ENCODE results near the gene MDM1. TPM values are rescaled to one million over a fixed set of nuclear protein-coding genes. Genes with fewer than 3 reads are reported as not detected.

Gene MDM1
- total and polyA plus RNA-seq, 4 donors, result 2.0 to 12.9 (median 5.1) TPM

DNA sequence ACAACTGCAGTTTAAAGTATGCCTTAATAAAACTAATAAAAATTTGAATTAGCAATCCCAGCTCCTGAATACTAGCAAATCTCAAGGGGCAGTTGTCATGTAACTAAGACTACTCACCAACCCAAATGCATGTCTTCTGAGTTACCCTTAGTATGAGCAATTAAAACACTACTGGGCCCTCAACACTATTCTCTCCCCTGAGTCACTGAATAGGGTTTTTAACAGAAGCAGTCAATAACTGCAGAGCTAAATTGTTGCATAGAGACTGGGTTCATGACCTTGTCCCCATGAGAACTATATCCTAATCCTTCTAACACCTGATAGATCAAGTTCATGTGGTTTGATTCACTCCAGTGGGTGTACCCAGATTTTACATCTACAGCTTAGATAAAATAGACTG, 38.8 kb downstream of the MDM1 start:
- H3K36me3 ChIP-seq (ENCODE audit: control insufficient read depth in 4 of 4, insufficient read depth in 3 of 4, low read depth in 1 of 4, low read length in 3 of 4), result no peaks in the 10 kb centered on the region
- TF ChIP-seq, protein P1, sequence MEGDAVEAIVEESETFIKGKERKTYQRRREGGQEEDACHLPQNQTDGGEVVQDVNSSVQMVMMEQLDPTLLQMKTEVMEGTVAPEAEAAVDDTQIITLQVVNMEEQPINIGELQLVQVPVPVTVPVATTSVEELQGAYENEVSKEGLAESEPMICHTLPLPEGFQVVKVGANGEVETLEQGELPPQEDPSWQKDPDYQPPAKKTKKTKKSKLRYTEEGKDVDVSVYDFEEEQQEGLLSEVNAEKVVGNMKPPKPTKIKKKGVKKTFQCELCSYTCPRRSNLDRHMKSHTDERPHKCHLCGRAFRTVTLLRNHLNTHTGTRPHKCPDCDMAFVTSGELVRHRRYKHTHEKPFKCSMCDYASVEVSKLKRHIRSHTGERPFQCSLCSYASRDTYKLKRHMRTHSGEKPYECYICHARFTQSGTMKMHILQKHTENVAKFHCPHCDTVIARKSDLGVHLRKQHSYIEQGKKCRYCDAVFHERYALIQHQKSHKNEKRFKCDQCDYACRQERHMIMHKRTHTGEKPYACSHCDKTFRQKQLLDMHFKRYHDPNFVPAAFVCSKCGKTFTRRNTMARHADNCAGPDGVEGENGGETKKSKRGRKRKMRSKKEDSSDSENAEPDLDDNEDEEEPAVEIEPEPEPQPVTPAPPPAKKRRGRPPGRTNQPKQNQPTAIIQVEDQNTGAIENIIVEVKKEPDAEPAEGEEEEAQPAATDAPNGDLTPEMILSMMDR (IDR thresholded peaks at IDR 0.05; ENCODE audit: low read depth, low read length, missing input control), result no peak
- TF ChIP-seq HNF4G (IDR thresholded peaks at IDR 0.05), result no peak
- TF ChIP-seq, protein P2, sequence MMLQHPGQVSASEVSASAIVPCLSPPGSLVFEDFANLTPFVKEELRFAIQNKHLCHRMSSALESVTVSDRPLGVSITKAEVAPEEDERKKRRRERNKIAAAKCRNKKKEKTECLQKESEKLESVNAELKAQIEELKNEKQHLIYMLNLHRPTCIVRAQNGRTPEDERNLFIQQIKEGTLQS (IDR thresholded peaks at IDR 0.05), result no peak
- no peak for TF ChIP-seq JUND (IDR thresholded peaks at IDR 0.05)
- TF ChIP-seq, protein P3, sequence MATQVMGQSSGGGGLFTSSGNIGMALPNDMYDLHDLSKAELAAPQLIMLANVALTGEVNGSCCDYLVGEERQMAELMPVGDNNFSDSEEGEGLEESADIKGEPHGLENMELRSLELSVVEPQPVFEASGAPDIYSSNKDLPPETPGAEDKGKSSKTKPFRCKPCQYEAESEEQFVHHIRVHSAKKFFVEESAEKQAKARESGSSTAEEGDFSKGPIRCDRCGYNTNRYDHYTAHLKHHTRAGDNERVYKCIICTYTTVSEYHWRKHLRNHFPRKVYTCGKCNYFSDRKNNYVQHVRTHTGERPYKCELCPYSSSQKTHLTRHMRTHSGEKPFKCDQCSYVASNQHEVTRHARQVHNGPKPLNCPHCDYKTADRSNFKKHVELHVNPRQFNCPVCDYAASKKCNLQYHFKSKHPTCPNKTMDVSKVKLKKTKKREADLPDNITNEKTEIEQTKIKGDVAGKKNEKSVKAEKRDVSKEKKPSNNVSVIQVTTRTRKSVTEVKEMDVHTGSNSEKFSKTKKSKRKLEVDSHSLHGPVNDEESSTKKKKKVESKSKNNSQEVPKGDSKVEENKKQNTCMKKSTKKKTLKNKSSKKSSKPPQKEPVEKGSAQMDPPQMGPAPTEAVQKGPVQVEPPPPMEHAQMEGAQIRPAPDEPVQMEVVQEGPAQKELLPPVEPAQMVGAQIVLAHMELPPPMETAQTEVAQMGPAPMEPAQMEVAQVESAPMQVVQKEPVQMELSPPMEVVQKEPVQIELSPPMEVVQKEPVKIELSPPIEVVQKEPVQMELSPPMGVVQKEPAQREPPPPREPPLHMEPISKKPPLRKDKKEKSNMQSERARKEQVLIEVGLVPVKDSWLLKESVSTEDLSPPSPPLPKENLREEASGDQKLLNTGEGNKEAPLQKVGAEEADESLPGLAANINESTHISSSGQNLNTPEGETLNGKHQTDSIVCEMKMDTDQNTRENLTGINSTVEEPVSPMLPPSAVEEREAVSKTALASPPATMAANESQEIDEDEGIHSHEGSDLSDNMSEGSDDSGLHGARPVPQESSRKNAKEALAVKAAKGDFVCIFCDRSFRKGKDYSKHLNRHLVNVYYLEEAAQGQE (IDR thresholded peaks at IDR 0.05), result no peak
- no peak for TF ChIP-seq NR2F2 (IDR thresholded peaks at IDR 0.05)
- no peak for TF ChIP-seq SP1 (IDR thresholded peaks at IDR 0.05)
- TF ChIP-seq RXRA (IDR thresholded peaks at IDR 0.05), result no peak
- no peak for TF ChIP-seq FOXA2 (IDR thresholded peaks at IDR 0.05)
- no peak for TF ChIP-seq RAD21 (IDR thresholded peaks at IDR 0.05)
- no peak for TF ChIP-seq GABPA (IDR thresholded peaks at IDR 0.05 in 1 of 2, conservative IDR thresholded peaks at IDR 0.05 in 1 of 2)
- TF ChIP-seq, protein P4, sequence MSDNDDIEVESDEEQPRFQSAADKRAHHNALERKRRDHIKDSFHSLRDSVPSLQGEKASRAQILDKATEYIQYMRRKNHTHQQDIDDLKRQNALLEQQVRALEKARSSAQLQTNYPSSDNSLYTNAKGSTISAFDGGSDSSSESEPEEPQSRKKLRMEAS (IDR thresholded peaks at IDR 0.05), result no peak
- TF ChIP-seq HNF4A (conservative IDR thresholded peaks at IDR 0.05), result no peak
- TF ChIP-seq FOXA1 (IDR thresholded peaks at IDR 0.05), result no peak
- no peak for TF ChIP-seq EGR1 (IDR thresholded peaks at IDR 0.05; ENCODE audit: low read depth in 2 of 2)
- no peak for TF ChIP-seq TAF1 (conservative IDR thresholded peaks at IDR 0.05)
- TF ChIP-seq YY1 (IDR thresholded peaks at IDR 0.05), result no peak
- TF ChIP-seq, protein P5, sequence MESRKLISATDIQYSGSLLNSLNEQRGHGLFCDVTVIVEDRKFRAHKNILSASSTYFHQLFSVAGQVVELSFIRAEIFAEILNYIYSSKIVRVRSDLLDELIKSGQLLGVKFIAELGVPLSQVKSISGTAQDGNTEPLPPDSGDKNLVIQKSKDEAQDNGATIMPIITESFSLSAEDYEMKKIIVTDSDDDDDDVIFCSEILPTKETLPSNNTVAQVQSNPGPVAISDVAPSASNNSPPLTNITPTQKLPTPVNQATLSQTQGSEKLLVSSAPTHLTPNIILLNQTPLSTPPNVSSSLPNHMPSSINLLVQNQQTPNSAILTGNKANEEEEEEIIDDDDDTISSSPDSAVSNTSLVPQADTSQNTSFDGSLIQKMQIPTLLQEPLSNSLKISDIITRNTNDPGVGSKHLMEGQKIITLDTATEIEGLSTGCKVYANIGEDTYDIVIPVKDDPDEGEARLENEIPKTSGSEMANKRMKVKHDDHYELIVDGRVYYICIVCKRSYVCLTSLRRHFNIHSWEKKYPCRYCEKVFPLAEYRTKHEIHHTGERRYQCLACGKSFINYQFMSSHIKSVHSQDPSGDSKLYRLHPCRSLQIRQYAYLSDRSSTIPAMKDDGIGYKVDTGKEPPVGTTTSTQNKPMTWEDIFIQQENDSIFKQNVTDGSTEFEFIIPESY (IDR thresholded peaks at IDR 0.05), result no peak
- no peak for DNase-seq (ENCODE audit: low spot score)

More for the DNA sequence above, 38.8 kb downstream of the MDM1 start:
- Histone ChIP-seq H3K9ac (ENCODE audit: low read depth in 1 of 2, low read length in 2 of 2) (no peak overlapping the region), H3K9me3 (ENCODE audit: control insufficient read depth in 4 of 4, low read length in 3 of 4) (no peaks in the 10 kb centered on the region), H3K4me1 (ENCODE audit: control insufficient read depth in 4 of 4, insufficient read depth in 4 of 4, low read length in 3 of 4) (peaks cover 0 to 16% (median 12%) of the 10 kb centered on the region in 4 donors), H3K27ac (ENCODE audit: low read depth in 1 of 2, low read length in 2 of 2) (no peak overlapping the region), H3K27me3 (ENCODE audit: control insufficient read depth in 4 of 4, insufficient read depth in 4 of 4, low read length in 3 of 4) (no peaks in the 10 kb centered on the region), H3K4me3 (ENCODE audit: low read depth in 1 of 3, low read length in 3 of 3) (no peak overlapping the region)
